Natural killer cell treated with Interleukin-12 subunit alpha and Interleukin-12 subunit beta and Interleukin-15 and Interleukin-18, amount 100 ng/mL, for 72 hours (primary cell): ENCODE results near the gene ALKBH3. TPM values are rescaled to one million over a fixed set of nuclear protein-coding genes. Genes with fewer than 3 reads are reported as not detected.

ENCODE experiments used
- ATAC-seq, 2 donors: fragments of 150-1000 bp; cut with Tn5 transposase in 1 of 2; sonication (Bioruptor Pico), chemical (Tn5 transposase) in 1 of 2; 2 replicates each; pipeline ENCODE4 v1.10.0; 2021
- DNase-seq: peaks from one replicate; pipeline ENCODE4 v3.0.0; 2022; ENCODE audit warnings: low spot score
- H3K27ac Mint-ChIP-seq, 2 donors: 1 replicate in 1 of 2; 2 replicates in 1 of 2; pipeline ENCODE4 v1.8.0; 2022; ENCODE audit warnings: mixed read lengths in 2 of 2, mild to moderate bottlenecking in 1 of 2, moderate library complexity in 1 of 2
- H3K27me3 Mint-ChIP-seq, 2 donors: 1 replicate in 1 of 2; 2 replicates in 1 of 2; pipeline ENCODE4 v1.8.0; 2022; ENCODE audit warnings: mixed read lengths in 2 of 2
- H3K36me3 Mint-ChIP-seq: one replicate; pipeline ENCODE4 v1.8.0; 2022; ENCODE audit warnings: mixed read lengths
- H3K4me1 Mint-ChIP-seq, 2 donors: 1 replicate in 1 of 2; 2 replicates in 1 of 2; pipeline ENCODE4 v1.8.0; 2022; ENCODE audit warnings: low read depth in 2 of 2, mixed read lengths in 2 of 2, mild to moderate bottlenecking in 1 of 2
- H3K4me3 Mint-ChIP-seq: one replicate; pipeline ENCODE4 v1.8.0; 2022; ENCODE audit warnings: mixed read lengths
- H3K9me3 Mint-ChIP-seq: 2 replicates; pipeline ENCODE4 v1.8.0; 2022; ENCODE audit warnings: mixed read lengths
- total RNA-seq, 2 donors: library from RNA; stranded (reverse); gene quantifications; one replicate each; pipeline ENCODE4 v1.2.3, GENCODE V29; 2022

ALKBH3 gene
- total RNA-seq, 2 donors from 2014 or later, result 38.7 to 53.7 TPM

DNA sequence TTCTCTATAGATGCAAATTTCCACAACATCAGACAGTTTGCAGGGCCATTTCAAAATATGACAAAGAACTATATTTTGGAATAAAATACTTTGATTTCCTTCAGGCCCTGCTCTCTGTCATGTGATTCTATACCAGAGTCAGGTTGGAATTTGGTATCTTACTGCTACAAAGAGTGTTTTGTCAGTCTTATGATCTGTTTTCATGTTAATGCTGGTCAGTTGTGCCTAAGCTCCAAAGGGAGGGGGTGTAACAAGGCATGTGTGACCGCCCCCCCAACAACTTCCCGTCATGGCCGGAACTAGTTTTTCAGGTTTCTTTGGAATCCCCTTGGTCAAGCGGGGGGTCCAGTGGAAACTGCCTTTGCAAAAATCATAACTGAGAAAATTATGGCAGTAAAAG lies 76.9 kb downstream of the ALKBH3 start:
- H3K4me1 Mint-ChIP-seq, result no peaks in the 10 kb centered on the region
- DNase-seq (no peak), ATAC-seq (no peak)
- H3K4me3 Mint-ChIP-seq, result no peak overlapping the region
- no peak overlapping the region for H3K27ac Mint-ChIP-seq
- no peaks in the 10 kb centered on the region for H3K9me3 Mint-ChIP-seq
- peaks cover 22 to 39% of the 10 kb centered on the region in 2 donors for H3K27me3 Mint-ChIP-seq
- H3K36me3 Mint-ChIP-seq, result no peaks in the 10 kb centered on the region

DNA sequence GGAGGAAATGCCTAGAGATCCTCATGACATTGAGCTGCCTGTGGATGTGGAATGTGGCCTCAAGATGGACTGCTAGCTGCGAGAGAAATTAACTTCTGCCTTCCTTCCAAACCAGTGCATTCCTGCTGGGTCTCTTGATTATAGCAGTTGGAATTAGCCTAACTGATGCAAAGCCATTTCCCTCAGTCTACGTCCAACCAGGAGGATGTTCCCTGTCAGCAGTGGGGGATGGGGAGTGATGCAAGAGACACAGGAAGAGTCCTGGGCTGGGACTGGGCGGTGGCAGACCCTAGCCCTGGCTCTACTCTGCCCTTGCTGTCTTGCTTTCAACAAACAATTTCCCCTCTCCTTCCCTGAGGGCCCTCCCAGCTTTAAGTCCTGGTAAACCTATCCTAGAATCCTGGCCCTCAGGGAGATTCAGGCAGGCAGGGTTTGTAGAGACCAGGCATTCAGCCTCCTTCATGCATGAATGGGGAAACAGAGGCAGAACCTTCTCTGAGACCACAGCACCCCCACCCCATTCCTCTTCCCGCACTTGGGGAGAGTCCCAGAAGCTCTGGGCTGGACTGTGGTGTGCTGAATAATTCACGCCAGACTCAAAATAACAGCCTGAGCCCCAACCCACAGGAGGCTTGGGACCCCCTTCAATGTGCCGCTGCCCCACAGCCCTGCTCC lies 78.8 kb downstream of the ALKBH3 start:
- no peaks in the 10 kb centered on the region for H3K36me3 Mint-ChIP-seq
- no peaks in the 10 kb centered on the region for H3K9me3 Mint-ChIP-seq
- H3K27me3 Mint-ChIP-seq, result peaks cover 25 to 47% of the 10 kb centered on the region in 2 donors
- H3K4me1 Mint-ChIP-seq, result no peaks in the 10 kb centered on the region
- no peak for ATAC-seq
- no peak overlapping the region for H3K4me3 Mint-ChIP-seq
- H3K27ac Mint-ChIP-seq, result no peak overlapping the region
- DNase-seq, result no peak

DNA sequence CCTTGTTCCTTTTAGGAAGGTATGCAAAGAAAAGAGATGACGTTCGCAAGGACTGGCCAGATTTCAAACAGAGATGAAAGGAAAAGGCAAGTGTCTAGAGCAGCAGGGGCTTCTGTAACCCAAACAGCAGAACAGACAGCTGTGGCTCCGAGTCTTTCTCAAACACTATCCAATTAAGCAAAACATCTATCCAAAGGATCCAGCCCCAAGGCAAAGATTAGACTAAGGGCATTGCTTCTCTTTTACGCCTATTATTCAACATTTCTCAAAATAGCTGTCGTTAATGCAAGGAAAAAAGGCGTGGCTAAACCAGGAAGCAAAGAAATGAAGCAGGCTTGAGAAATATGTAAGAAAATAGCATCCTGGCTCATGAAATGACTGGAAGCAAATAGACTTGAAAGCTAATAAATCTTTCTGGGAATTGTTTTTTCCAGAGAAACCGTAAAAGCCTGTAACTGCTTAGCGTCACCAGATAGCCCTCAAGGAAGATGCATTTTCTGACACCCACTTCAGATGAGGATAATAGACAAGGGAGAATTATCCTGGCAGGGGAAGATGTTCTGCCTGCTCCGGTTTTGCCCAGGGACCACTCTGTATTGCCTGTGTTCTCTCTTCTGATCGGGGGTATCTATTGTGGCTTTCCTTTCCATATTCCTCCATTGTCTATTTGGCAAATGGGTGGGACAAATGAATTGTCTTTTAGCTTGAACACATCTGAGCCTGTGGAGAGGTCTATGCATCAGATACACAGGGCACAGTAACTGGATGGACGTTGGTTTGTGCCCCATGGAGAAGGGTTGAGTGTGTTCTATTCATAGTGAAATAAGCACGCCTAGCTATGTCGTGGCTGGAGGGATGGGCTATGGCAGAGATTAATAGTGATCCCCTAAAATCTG lies 82.0 kb downstream of the ALKBH3 start:
- Mint-ChIP-seq H3K9me3 (no peaks in the 10 kb centered on the region), H3K4me1 (no peaks in the 10 kb centered on the region), H3K36me3 (no peaks in the 10 kb centered on the region), H3K27ac (no peak overlapping the region), H3K27me3 (peaks cover 23 to 54% of the 10 kb centered on the region in 2 donors), H3K4me3 (no peak overlapping the region)
- ATAC-seq (no peak), DNase-seq (no peak)

DNA sequence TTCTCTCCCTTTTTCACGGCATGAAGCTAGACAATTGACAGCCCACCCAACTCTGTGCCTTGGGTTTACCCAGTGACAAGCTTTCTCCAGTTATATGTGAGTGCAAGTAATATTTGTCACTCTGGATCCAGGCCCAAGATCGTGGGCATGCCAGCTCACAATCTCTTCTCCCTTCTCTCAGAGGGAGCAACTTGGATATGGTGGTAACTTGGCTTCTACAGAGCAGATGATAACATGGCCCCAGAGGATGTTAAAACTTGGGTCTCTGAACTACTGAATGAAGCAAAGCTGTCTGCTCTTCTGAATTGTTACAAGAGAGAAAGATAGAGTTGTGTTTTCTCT lies 82.6 kb downstream of the ALKBH3 start:
- no peaks in the 10 kb centered on the region for H3K9me3 Mint-ChIP-seq
- H3K27me3 Mint-ChIP-seq, result peaks cover 24 to 60% of the 10 kb centered on the region in 2 donors
- H3K4me1 Mint-ChIP-seq, result no peaks in the 10 kb centered on the region
- no peak overlapping the region for H3K4me3 Mint-ChIP-seq
- no peak overlapping the region for H3K27ac Mint-ChIP-seq
- H3K36me3 Mint-ChIP-seq, result no peaks in the 10 kb centered on the region
- no peak for DNase-seq
- ATAC-seq, result no peak

DNA sequence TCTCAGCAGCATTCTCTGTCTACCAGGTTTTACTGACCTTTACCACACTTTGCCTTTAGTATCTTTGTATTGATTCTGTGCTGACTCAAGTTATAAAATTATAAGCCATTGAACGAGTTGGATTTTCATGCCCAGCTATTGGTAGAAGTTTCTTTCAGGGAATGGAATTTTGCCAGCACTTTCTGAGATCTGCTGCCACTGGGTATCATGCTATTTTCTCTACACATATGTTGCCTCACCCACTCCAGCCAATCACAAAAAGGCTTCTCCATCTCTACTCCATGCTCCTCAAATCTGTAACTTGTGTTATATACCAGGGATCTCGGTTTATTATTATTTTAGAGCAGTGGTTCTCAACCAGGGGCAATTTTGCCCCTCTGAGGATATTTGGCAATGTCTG lies 87.0 kb downstream of the ALKBH3 start:
- ATAC-seq (no peak), DNase-seq (no peak)
- Mint-ChIP-seq H3K27me3 (peaks cover 31 to 50% of the 10 kb centered on the region in 2 donors), H3K27ac (no peak overlapping the region), H3K4me3 (no peak overlapping the region), H3K4me1 (no peaks in the 10 kb centered on the region), H3K36me3 (no peaks in the 10 kb centered on the region), H3K9me3 (no peaks in the 10 kb centered on the region)

DNA sequence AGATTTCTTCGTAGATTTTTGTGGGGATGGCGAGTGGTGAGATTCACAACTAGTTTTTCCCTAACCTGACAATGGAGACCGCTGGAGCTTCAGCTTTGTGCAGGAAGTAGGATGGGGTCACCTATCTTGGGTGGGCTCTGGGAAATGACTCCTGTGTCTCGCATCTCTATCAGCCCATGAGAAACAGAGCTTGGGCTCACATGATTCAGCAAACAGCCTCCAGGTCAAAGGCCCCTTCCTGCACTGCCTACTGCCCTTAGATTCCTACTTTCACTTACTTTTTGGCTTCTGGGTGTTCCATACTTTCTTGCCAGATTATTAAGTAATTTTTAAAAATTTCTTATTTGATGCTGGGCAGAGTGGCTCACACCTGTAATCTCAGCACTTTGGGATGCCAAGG lies 88.1 kb downstream of the ALKBH3 start:
- Mint-ChIP-seq H3K4me3 (no peak overlapping the region), H3K27ac (no peak overlapping the region), H3K36me3 (no peaks in the 10 kb centered on the region), H3K4me1 (no peaks in the 10 kb centered on the region), H3K27me3 (peaks cover 29 to 46% of the 10 kb centered on the region in 2 donors), H3K9me3 (no peaks in the 10 kb centered on the region)
- DNase-seq (no peak), ATAC-seq (no peak)

DNA sequence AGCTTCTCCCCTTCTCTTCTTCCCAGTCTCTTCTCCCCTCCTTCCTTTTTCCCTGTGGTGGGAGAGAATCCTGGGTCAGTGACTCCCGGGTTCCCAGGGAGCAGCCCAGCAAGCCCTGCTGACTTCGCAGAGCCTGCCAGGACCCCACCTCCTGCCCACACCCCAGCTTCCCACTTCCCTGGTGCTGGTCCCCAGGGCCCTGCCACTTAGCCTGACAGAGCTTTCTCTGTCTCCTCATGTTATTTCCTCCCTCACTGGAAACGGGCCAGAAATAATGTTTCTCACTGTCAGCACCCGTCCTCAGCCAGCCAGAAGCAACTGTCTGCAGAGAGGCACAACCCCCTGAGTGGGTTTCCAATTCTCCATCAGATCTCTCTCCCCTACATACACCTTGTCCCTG lies 88.9 kb downstream of the ALKBH3 start:
- ATAC-seq, result no peak
- no peak overlapping the region for H3K4me3 Mint-ChIP-seq
- H3K36me3 Mint-ChIP-seq, result peaks cover 2% of the 10 kb centered on the region
- no peaks in the 10 kb centered on the region for H3K9me3 Mint-ChIP-seq
- no peaks in the 10 kb centered on the region for H3K4me1 Mint-ChIP-seq
- peaks cover 30 to 41% of the 10 kb centered on the region in 2 donors for H3K27me3 Mint-ChIP-seq
- no peak for DNase-seq
- H3K27ac Mint-ChIP-seq, result no peak overlapping the region

Other genes with a start within 250 kb of the ALKBH3 start
- gene HSD17B12, start 200.1 kb upstream of the ALKBH3 start, total RNA-seq, result 10 to 100 TPM; 40.6 to 52.4 TPM
- 1 to 10 TPM; 1.4 to 7.3 TPM for gene C11orf96, start 61.8 kb downstream of the ALKBH3 start, total RNA-seq
- gene ACCSL, start 167.2 kb downstream of the ALKBH3 start, total RNA-seq, result not detected
- gene ACCS, start 185.4 kb downstream of the ALKBH3 start, total RNA-seq, result 1 to 10 TPM; 3.4 to 5.4 TPM
- 10 to 100 TPM; 41.6 to 45.7 TPM for gene EXT2, start 214.8 kb downstream of the ALKBH3 start, total RNA-seq